HCT116 (cell line): ENCODE results near the gene FBXO5. TPM values are rescaled to one million over a fixed set of nuclear protein-coding genes. Genes with fewer than 3 reads are reported as not detected.
"Not testable (repeated sequence)": the region's sequence is repeated elsewhere in the genome, so short reads cannot be mapped to it uniquely, and the experiment has no call there.

Source experiments
- ATAC-seq: fragments of 200-7000 bp; cut with Tn5 transposase; 2 replicates; pipeline ENCODE4 v1.9.1; 2020; ENCODE audit warnings: mild to moderate bottlenecking, moderate library complexity
- BruUV-seq: library from RNA; stranded (reverse); fragments of 400-500 nt; replicated peaks from 2 replicates; lab custom pipeline; 2021; lab: Mats Ljungman, UMichigan
- CTCF ChIA-PET: fragments of 300-600 bp; sonication (Branson Sonifier 250); formaldehyde crosslinking; loops from one replicate; lab custom pipeline; 2021; ENCODE audit warnings: antibody characterized with exemption; lab: Charles Lee
- POLR2A ChIA-PET: fragments of 300-600, 350-600 bp; sonication (Branson Sonifier 250); formaldehyde crosslinking; loops from one replicate; lab custom pipeline; 2021; ENCODE audit warnings: antibody characterized with exemption; lab: Charles Lee
- RAD21 ChIA-PET, 2 experiments: fragments of 300-600 bp; sonication (Branson Sonifier 250); formaldehyde crosslinking; loops; one replicate each; lab custom pipeline; 2023; ENCODE audit warnings: low total read pairs in 2 of 2; ENCODE audit not compliant: uncharacterized antibody in 2 of 2, unreplicated experiment in 2 of 2, low non-redundant PET in 1 of 2; lab: Charles Lee
- DNase-seq: peaks from one replicate; pipeline ENCODE4 v3.0.0-alpha.2; 2010; ENCODE audit warnings: low read depth, low spot score
- H2AFZ ChIP-seq: fragments of 200-600 bp; shearing (Covaris generic), sonication (generic); 2 replicates; pipeline ENCODE4 v1.6.1; 2017; ENCODE audit warnings: low read depth, mixed run types, mixed read lengths, antibody characterized with exemption, low read length; ENCODE audit not compliant: poor library complexity, severe bottlenecking
- H3K27ac ChIP-seq: 2 replicates; pipeline ENCODE4 v1.5.1; 2012; ENCODE audit warnings: low read depth, low read length
- H3K27me3 ChIP-seq: fragments of 200-600 bp; sonication (generic); 2 replicates; pipeline ENCODE4 v1.6.1; 2016; ENCODE audit warnings: mixed run types, low read length, mixed read lengths; ENCODE audit not compliant: insufficient read depth
- H3K36me3 ChIP-seq, 2 experiments: fragments of 200-500 bp in 1 of 2; fragments of 200-600 bp in 1 of 2; sonication (Bioruptor generic) in 1 of 2; sonication (generic) in 1 of 2; 2 replicates each; pipeline versions ENCODE4 v1.5.1 to v1.6.1; 2014 to 2016; ENCODE audit warnings: low read length in 2 of 2, inconsistent platforms in 1 of 2, mixed read lengths in 1 of 2, mixed run types in 1 of 2; ENCODE audit not compliant: insufficient read depth in 2 of 2, control insufficient read depth in 1 of 2
- H3K4me1 ChIP-seq, 2 experiments: fragments of 200-600 bp in 1 of 2; sonication (generic) in 1 of 2; 2 replicates each; pipeline versions ENCODE4 v1.5.1 to v1.6.1; 2012 to 2017; ENCODE audit warnings: low read length in 2 of 2, inconsistent platforms in 1 of 2, mild to moderate bottlenecking in 1 of 2, mixed read lengths in 1 of 2, mixed run types in 1 of 2, moderate library complexity in 1 of 2; ENCODE audit not compliant: insufficient read depth in 2 of 2, control insufficient read depth in 1 of 2
- H3K4me2 ChIP-seq: fragments of 200-600 bp; sonication (generic); 2 replicates; pipeline ENCODE4 v1.6.1; 2017; ENCODE audit warnings: mixed run types, low read length, mixed read lengths
- H3K4me3 ChIP-seq, 2 experiments: fragments of 200-600 bp in 1 of 2; sonication (generic) in 1 of 2; replicated peaks in 1 of 2; 2 replicates each; pipeline ENCODE4 v1.5.1; 2011 to 2016; ENCODE audit warnings: low read length in 2 of 2, control low read depth in 1 of 2, low read depth in 1 of 2, mild to moderate bottlenecking in 1 of 2, mixed read lengths in 1 of 2, mixed run types in 1 of 2
- H3K79me2 ChIP-seq: fragments of 200-600 bp; sonication (generic); 2 replicates; pipeline ENCODE4 v1.6.1; 2017; ENCODE audit warnings: mild to moderate bottlenecking, mixed run types, low read length, moderate library complexity, mixed read lengths; ENCODE audit not compliant: insufficient read depth
- H3K9ac ChIP-seq: fragments of 200-600 bp; sonication (generic); 2 replicates; pipeline ENCODE4 v1.6.1; 2016; ENCODE audit warnings: low read length, mixed read lengths
- H3K9me2 ChIP-seq: fragments of 200-600 bp; sonication (generic), shearing (Covaris generic); 2 replicates; pipeline ENCODE4 v1.6.1; 2017; ENCODE audit warnings: mixed run types, mild to moderate bottlenecking, moderate library complexity; ENCODE audit not compliant: insufficient read depth
- H3K9me3 ChIP-seq, 2 experiments: fragments of 200-500 bp in 1 of 2; fragments of 200-600 bp in 1 of 2; sonication (Bioruptor generic) in 1 of 2; sonication (generic) in 1 of 2; 2 replicates each; pipeline ENCODE4 v1.6.1; 2014 to 2017; ENCODE audit warnings: low read length in 2 of 2, mixed read lengths in 2 of 2, inconsistent platforms in 1 of 2, low read depth in 1 of 2, mild to moderate bottlenecking in 1 of 2, mixed run types in 1 of 2, moderate library complexity in 1 of 2; ENCODE audit not compliant: control insufficient read depth in 1 of 2, insufficient read depth in 1 of 2
- H4K20me1 ChIP-seq: fragments of 200-600 bp; sonication (generic), shearing (Covaris generic); 2 replicates; pipeline ENCODE4 v1.6.1; 2017; ENCODE audit warnings: mixed run types, mild to moderate bottlenecking, moderate library complexity; ENCODE audit not compliant: insufficient read depth
- CBX3 ChIP-seq: IDR thresholded peaks from 2 replicates; pipeline ENCODE4 v1.6.1; 2012; ENCODE audit warnings: low read depth
- CEBPB ChIP-seq: IDR thresholded peaks from 2 replicates; pipeline ENCODE4 v1.6.1; 2012; ENCODE audit warnings: low read depth
- JUND ChIP-seq: IDR thresholded peaks from 2 replicates; pipeline ENCODE4 v1.6.1; 2012
- POLR2AphosphoS5 ChIP-seq: IDR thresholded peaks from 2 replicates; pipeline ENCODE4 v1.6.1; 2011; ENCODE audit warnings: mild to moderate bottlenecking, low read depth, low read length, moderate library complexity
- RAD21 ChIP-seq: IDR thresholded peaks from 2 replicates; pipeline ENCODE4 v1.6.1; 2012; ENCODE audit warnings: low read depth, mild to moderate bottlenecking
- SIN3A ChIP-seq: IDR thresholded peaks from 2 replicates; pipeline ENCODE4 v1.6.1; 2012; ENCODE audit warnings: low read depth
- ZNF274 ChIP-seq: fragments of 200-500 bp; sonication (Bioruptor generic); IDR thresholded peaks from 2 replicates; pipeline ENCODE4 v1.6.1; 2014; ENCODE audit warnings: mild to moderate bottlenecking, low read depth, low read length, inconsistent platforms
- intact Hi-C: fragments of 100-400 bp; cut with micrococcal nuclease; formaldehyde crosslinking; loops from 2 replicates; pipeline ENCODE4 v1.10.0; 2022
- total RNA-seq: library from RNA; stranded (reverse); gene quantifications from one replicate; pipeline ENCODE4 v1.2.1, GENCODE V29; 2021; ENCODE audit not compliant: unreplicated experiment
- TF ChIP-seq, protein P1 (sequence below), 3 experiments: fragments of 200-600 bp in 1 of 3; sonication (generic) in 1 of 3; IDR thresholded peaks in 2 of 3; conservative IDR thresholded peaks in 1 of 3; 2 replicates each; pipeline ENCODE4 v1.5.1; 2012 to 2017; ENCODE audit warnings: low read depth in 2 of 3, low read length in 2 of 3, antibody characterized with exemption in 1 of 3, borderline replicate concordance in 1 of 3, control low read depth in 1 of 3, mild to moderate bottlenecking in 1 of 3, mixed read lengths in 1 of 3, mixed run types in 1 of 3, moderate library complexity in 1 of 3; ENCODE audit not compliant: insufficient read depth in 1 of 3
- TF ChIP-seq, protein P2 (sequence below): IDR thresholded peaks from 2 replicates; pipeline ENCODE4 v1.6.1; 2012
- TF ChIP-seq, protein P3 (sequence below): IDR thresholded peaks from 2 replicates; pipeline ENCODE4 v1.6.1; 2012

Gene FBXO5
- total RNA-seq, 1 experiment from 2014 or later = 38.9 TPM

DNA sequence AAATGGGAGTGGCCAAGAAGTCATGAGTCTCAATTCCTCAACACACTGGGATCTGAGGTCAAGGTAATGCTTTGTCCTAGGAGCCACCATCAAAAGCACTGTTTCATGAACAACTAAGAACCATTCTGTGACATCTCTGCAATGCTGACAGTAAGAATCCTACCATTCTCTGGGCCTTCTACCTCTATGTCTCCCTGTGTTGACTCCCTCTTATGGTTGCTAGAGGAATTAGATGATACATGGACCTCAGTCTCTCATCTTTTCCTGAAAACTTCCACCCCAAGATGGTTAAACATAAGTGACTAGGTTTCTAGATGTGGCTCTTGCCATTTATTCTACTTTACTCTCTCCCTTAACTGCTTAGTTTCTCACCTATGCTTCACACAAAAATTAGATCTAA, 10.6 kb upstream of the FBXO5 start:
- peaks cover 33 to 39% of the 10 kb centered on the region in 2 experiments for H3K36me3 ChIP-seq
- H3K4me1 ChIP-seq = no peaks in the 10 kb centered on the region
- H3K27ac ChIP-seq = no peak overlapping the region
- no peak overlapping the region for H3K9ac ChIP-seq
- peaks cover 87% of the 10 kb centered on the region for H3K79me2 ChIP-seq
- H3K4me3 ChIP-seq = no peak overlapping the region
- ATAC-seq = peak; percentile 85
- ChIA-PET CTCF (no interaction called here), RAD21 (no interaction called here), POLR2A (no interaction called here)
- no TSS peak for BruUV-seq
- intact Hi-C loops = no loop called here
- H3K9me2 ChIP-seq = no peaks in the 10 kb centered on the region
- H3K4me2 ChIP-seq = no peak overlapping the region
- H3K27me3 ChIP-seq = no peaks in the 10 kb centered on the region
- 0 out of 2 replicates have a peak, but pooled peaks cover 5% of the 10 kb centered on the region for H4K20me1 ChIP-seq
- peak; percentile 15 for DNase-seq
- no peaks in the 10 kb centered on the region for H3K9me3 ChIP-seq
- TF ChIP-seq CEBPB (no peak), RAD21 (no peak)
- TF ChIP-seq, protein P1, sequence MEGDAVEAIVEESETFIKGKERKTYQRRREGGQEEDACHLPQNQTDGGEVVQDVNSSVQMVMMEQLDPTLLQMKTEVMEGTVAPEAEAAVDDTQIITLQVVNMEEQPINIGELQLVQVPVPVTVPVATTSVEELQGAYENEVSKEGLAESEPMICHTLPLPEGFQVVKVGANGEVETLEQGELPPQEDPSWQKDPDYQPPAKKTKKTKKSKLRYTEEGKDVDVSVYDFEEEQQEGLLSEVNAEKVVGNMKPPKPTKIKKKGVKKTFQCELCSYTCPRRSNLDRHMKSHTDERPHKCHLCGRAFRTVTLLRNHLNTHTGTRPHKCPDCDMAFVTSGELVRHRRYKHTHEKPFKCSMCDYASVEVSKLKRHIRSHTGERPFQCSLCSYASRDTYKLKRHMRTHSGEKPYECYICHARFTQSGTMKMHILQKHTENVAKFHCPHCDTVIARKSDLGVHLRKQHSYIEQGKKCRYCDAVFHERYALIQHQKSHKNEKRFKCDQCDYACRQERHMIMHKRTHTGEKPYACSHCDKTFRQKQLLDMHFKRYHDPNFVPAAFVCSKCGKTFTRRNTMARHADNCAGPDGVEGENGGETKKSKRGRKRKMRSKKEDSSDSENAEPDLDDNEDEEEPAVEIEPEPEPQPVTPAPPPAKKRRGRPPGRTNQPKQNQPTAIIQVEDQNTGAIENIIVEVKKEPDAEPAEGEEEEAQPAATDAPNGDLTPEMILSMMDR (IDR thresholded peaks at IDR 0.05 in 2 of 3, conservative IDR thresholded peaks at IDR 0.05 in 1 of 3; ENCODE audit: borderline replicate concordance in 1 of 3, insufficient read depth in 1 of 3, low read depth in 2 of 3, low read length in 2 of 3) = peak in 2 of 3 experiments; percentile 33 to 41; a peak in 3 of 6 replicates
- no peak overlapping the region for H2AFZ ChIP-seq

DNA sequence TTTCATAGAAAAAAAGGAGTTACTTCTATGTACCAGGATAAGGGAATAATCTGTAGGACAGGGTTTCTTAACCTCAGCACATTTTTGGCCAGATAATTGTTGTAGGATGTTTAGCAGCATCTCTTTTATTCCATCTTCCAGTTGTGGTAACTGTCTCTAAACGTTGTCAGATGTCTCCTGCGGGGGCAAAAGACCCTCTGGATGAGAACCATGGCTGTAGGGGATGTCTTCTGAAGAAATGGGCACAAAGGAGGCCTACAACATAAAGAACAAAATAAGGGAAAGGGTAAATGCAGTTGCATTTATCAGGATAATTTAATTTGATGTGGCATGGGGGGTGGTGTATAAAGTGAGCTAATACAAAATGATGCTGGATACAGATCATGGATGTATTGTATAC, 4.1 kb upstream of the FBXO5 start:
- TF ChIP-seq, protein P2, sequence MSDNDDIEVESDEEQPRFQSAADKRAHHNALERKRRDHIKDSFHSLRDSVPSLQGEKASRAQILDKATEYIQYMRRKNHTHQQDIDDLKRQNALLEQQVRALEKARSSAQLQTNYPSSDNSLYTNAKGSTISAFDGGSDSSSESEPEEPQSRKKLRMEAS = no peak
- TF ChIP-seq POLR2AphosphoS5 (no peak), CEBPB (no peak), SIN3A (no peak), CBX3 (no peak), ZNF274 (no peak), JUND (no peak)
- TF ChIP-seq, protein P3, sequence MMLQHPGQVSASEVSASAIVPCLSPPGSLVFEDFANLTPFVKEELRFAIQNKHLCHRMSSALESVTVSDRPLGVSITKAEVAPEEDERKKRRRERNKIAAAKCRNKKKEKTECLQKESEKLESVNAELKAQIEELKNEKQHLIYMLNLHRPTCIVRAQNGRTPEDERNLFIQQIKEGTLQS = no peak
- intact Hi-C loops = no loop called here

DNA sequence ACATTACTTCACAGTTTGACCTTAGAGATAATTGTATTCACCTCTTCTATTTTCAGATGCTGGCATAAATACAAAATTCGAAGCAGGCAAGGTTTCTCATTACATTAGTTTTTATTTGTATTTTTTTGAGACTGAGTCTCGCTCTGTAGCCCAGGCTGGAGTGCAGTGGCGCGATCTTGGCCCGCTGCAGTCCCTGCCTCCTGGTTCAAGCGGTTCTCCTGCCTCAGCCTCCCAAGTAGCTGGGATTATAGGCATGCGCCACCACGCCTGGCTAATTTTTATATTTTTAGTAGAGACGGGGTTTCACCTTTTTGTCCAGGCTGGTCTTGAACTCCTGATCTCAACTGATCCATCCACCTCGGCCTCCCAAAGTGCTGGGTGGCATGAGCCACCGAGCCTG, 2.5 kb upstream of the FBXO5 start:
- H3K9me3 ChIP-seq, H4K20me1 ChIP-seq, RAD21 ChIA-PET, CTCF ChIA-PET, H3K9me2 ChIP-seq, H2AFZ ChIP-seq, POLR2A ChIA-PET, ATAC-seq, DNase-seq, H3K27ac ChIP-seq, BruUV-seq, H3K27me3 ChIP-seq, intact Hi-C loops: not testable (repeated sequence)
- peaks cover 2 to 16% of the 10 kb centered on the region in 2 experiments; a peak in 3 of 4 replicates for H3K36me3 ChIP-seq
- H3K79me2 ChIP-seq = peaks cover 68% of the 10 kb centered on the region
- peak overlapping the region in 1 of 2 experiments; percentile 93; a peak in 1 of 4 replicates for H3K4me3 ChIP-seq
- peaks cover 8 to 26% of the 10 kb centered on the region in 2 experiments; a peak in 3 of 4 replicates for H3K4me1 ChIP-seq
- H3K9ac ChIP-seq = 0 out of 2 replicates have a peak overlapping the region, but pooled peaks have one; percentile 99
- H3K4me2 ChIP-seq = peak overlapping the region; percentile 93; the same call in 1 of the 2 replicates

More for the DNA sequence above, 4.1 kb upstream of the FBXO5 start:
- Histone ChIP-seq H3K9me2 (no peaks in the 10 kb centered on the region), H3K4me2 (no peak overlapping the region), H3K27ac (no peak overlapping the region), H3K27me3 (no peaks in the 10 kb centered on the region), H3K4me1 (peaks cover 8 to 15% of the 10 kb centered on the region in 2 experiments; a peak in 3 of 4 replicates), H3K4me3 (no peak overlapping the region), H4K20me1 (no peaks in the 10 kb centered on the region), H3K36me3 (peaks cover 8 to 14% of the 10 kb centered on the region in 2 experiments; a peak in 3 of 4 replicates), H3K9ac (no peak overlapping the region), H2AFZ (no peak overlapping the region), H3K9me3 (no peaks in the 10 kb centered on the region), H3K79me2 (peaks cover 68% of the 10 kb centered on the region)
- no TSS peak for BruUV-seq
- RAD21 ChIA-PET = no interaction called here
- CTCF ChIA-PET = no interaction called here
- ATAC-seq (no peak), DNase-seq (no peak)
- POLR2A ChIA-PET = interaction anchor here (0.7 kb wide), 1 partner anchor 14 kb away, joined by 3 read pairs; no protein-coding TSS in a partner anchor
